ENCODE data around the gene KCNQ1.

KCNQ1 gene

GRCh38 chr11:2453436-2453835 lies 8.6 kb downstream of the KCNQ1 start:
- Histone ChIP-seq H3K4me3 (ENCODE audit: low read depth, low read length) (no peak overlapping the region), H3K27ac (ENCODE audit: low read depth, low read length) (no peak overlapping the region), H3K27me3 (ENCODE audit: control insufficient read depth, insufficient read depth, low read length) (peaks cover 70% of the 10 kb centered on the region), H3K9me3 (ENCODE audit: control insufficient read depth, insufficient read depth, low read length) (no peaks in the 10 kb centered on the region), H3K36me3 (ENCODE audit: control insufficient read depth, insufficient read depth, low read length) (no peaks in the 10 kb centered on the region), H3K9ac (ENCODE audit: low read depth, low read length) (no peak overlapping the region), H3K4me1 (ENCODE audit: control insufficient read depth, insufficient read depth, low read length) (no peaks in the 10 kb centered on the region)

GRCh38 chr11:2458321-2458720 lies 13.5 kb downstream of the KCNQ1 start:
- H3K4me1 ChIP-seq (ENCODE audit: control insufficient read depth, insufficient read depth, low read length) = no peaks in the 10 kb centered on the region
- no peak overlapping the region for H3K27ac ChIP-seq (ENCODE audit: low read depth, low read length)
- no peak overlapping the region for H3K4me3 ChIP-seq (ENCODE audit: low read depth, low read length)
- no peaks in the 10 kb centered on the region for H3K9me3 ChIP-seq (ENCODE audit: control insufficient read depth, insufficient read depth, low read length)
- H3K36me3 ChIP-seq (ENCODE audit: control insufficient read depth, insufficient read depth, low read length) = no peaks in the 10 kb centered on the region
- no peak overlapping the region for H3K9ac ChIP-seq (ENCODE audit: low read depth, low read length)
- peaks cover 38% of the 10 kb centered on the region for H3K27me3 ChIP-seq (ENCODE audit: control insufficient read depth, insufficient read depth, low read length)

GRCh38 chr11:2459016-2459725 lies 14.4 kb downstream of the KCNQ1 start:
- no peaks in the 10 kb centered on the region for H3K9me3 ChIP-seq (ENCODE audit: control insufficient read depth, insufficient read depth, low read length)
- no peaks in the 10 kb centered on the region for H3K36me3 ChIP-seq (ENCODE audit: control insufficient read depth, insufficient read depth, low read length)
- H3K4me3 ChIP-seq (ENCODE audit: low read depth, low read length) = no peak overlapping the region
- no peak overlapping the region for H3K27ac ChIP-seq (ENCODE audit: low read depth, low read length)
- peaks cover 33% of the 10 kb centered on the region for H3K27me3 ChIP-seq (ENCODE audit: control insufficient read depth, insufficient read depth, low read length)
- no peaks in the 10 kb centered on the region for H3K4me1 ChIP-seq (ENCODE audit: control insufficient read depth, insufficient read depth, low read length)
- no peak overlapping the region for H3K9ac ChIP-seq (ENCODE audit: low read depth, low read length)

GRCh38 chr11:2459796-2460531 lies 15.2 kb downstream of the KCNQ1 start:
- Histone ChIP-seq H3K27me3 (ENCODE audit: control insufficient read depth, insufficient read depth, low read length) (peaks cover 26% of the 10 kb centered on the region), H3K36me3 (ENCODE audit: control insufficient read depth, insufficient read depth, low read length) (no peaks in the 10 kb centered on the region), H3K9me3 (ENCODE audit: control insufficient read depth, insufficient read depth, low read length) (no peaks in the 10 kb centered on the region), H3K4me1 (ENCODE audit: control insufficient read depth, insufficient read depth, low read length) (no peaks in the 10 kb centered on the region), H3K27ac (ENCODE audit: low read depth, low read length) (no peak overlapping the region), H3K4me3 (ENCODE audit: low read depth, low read length) (no peak overlapping the region), H3K9ac (ENCODE audit: low read depth, low read length) (no peak overlapping the region)

- Histone ChIP-seq H3K36me3 (ENCODE audit: control insufficient read depth, insufficient read depth, low read length) (no peaks in the 10 kb centered on the region), H3K4me1 (ENCODE audit: control insufficient read depth, insufficient read depth, low read length) (no peaks in the 10 kb centered on the region), H3K9ac (ENCODE audit: low read depth, low read length) (no peak overlapping the region), H3K4me3 (ENCODE audit: low read depth, low read length) (no peak overlapping the region), H3K27me3 (ENCODE audit: control insufficient read depth, insufficient read depth, low read length) (peaks cover 26% of the 10 kb centered on the region), H3K27ac (ENCODE audit: low read depth, low read length) (no peak overlapping the region), H3K9me3 (ENCODE audit: control insufficient read depth, insufficient read depth, low read length) (no peaks in the 10 kb centered on the region)
Observed at GRCh38 chr11:2460540-2461252, 15.9 kb downstream of the KCNQ1 start.

- Histone ChIP-seq H3K4me1 (ENCODE audit: control insufficient read depth, insufficient read depth, low read length) (no peaks in the 10 kb centered on the region), H3K4me3 (ENCODE audit: low read depth, low read length) (no peak overlapping the region), H3K36me3 (ENCODE audit: control insufficient read depth, insufficient read depth, low read length) (no peaks in the 10 kb centered on the region), H3K27ac (ENCODE audit: low read depth, low read length) (no peak overlapping the region), H3K27me3 (ENCODE audit: control insufficient read depth, insufficient read depth, low read length) (peaks cover 26% of the 10 kb centered on the region), H3K9me3 (ENCODE audit: control insufficient read depth, insufficient read depth, low read length) (no peaks in the 10 kb centered on the region), H3K9ac (ENCODE audit: low read depth, low read length) (no peak overlapping the region)
Observed at GRCh38 chr11:2461253-2461955, 16.6 kb downstream of the KCNQ1 start.

GRCh38 chr11:2461956-2462542 lies 17.2 kb downstream of the KCNQ1 start:
- Histone ChIP-seq H3K9me3 (ENCODE audit: control insufficient read depth, insufficient read depth, low read length) (no peaks in the 10 kb centered on the region), H3K27ac (ENCODE audit: low read depth, low read length) (no peak overlapping the region), H3K36me3 (ENCODE audit: control insufficient read depth, insufficient read depth, low read length) (no peaks in the 10 kb centered on the region), H3K9ac (ENCODE audit: low read depth, low read length) (no peak overlapping the region), H3K4me1 (ENCODE audit: control insufficient read depth, insufficient read depth, low read length) (no peaks in the 10 kb centered on the region), H3K4me3 (ENCODE audit: low read depth, low read length) (no peak overlapping the region), H3K27me3 (ENCODE audit: control insufficient read depth, insufficient read depth, low read length) (peaks cover 24% of the 10 kb centered on the region)

GRCh38 chr11:2462543-2462985 lies 17.8 kb downstream of the KCNQ1 start:
- H3K4me3 ChIP-seq (ENCODE audit: low read depth, low read length) = no peak overlapping the region
- H3K27ac ChIP-seq (ENCODE audit: low read depth, low read length) = no peak overlapping the region
- peaks cover 19% of the 10 kb centered on the region for H3K27me3 ChIP-seq (ENCODE audit: control insufficient read depth, insufficient read depth, low read length)
- H3K9me3 ChIP-seq (ENCODE audit: control insufficient read depth, insufficient read depth, low read length) = no peaks in the 10 kb centered on the region
- H3K4me1 ChIP-seq (ENCODE audit: control insufficient read depth, insufficient read depth, low read length) = no peaks in the 10 kb centered on the region
- no peak overlapping the region for H3K9ac ChIP-seq (ENCODE audit: low read depth, low read length)
- H3K36me3 ChIP-seq (ENCODE audit: control insufficient read depth, insufficient read depth, low read length) = no peaks in the 10 kb centered on the region

- Histone ChIP-seq H3K4me3 (ENCODE audit: low read depth, low read length) (no peak overlapping the region), H3K9ac (ENCODE audit: low read depth, low read length) (no peak overlapping the region), H3K27ac (ENCODE audit: low read depth, low read length) (no peak overlapping the region), H3K36me3 (ENCODE audit: control insufficient read depth, insufficient read depth, low read length) (no peaks in the 10 kb centered on the region), H3K27me3 (ENCODE audit: control insufficient read depth, insufficient read depth, low read length) (peaks cover 13% of the 10 kb centered on the region), H3K9me3 (ENCODE audit: control insufficient read depth, insufficient read depth, low read length) (no peaks in the 10 kb centered on the region), H3K4me1 (ENCODE audit: control insufficient read depth, insufficient read depth, low read length) (no peaks in the 10 kb centered on the region)
Observed at GRCh38 chr11:2462986-2463765, 18.4 kb downstream of the KCNQ1 start.

- H3K4me3 ChIP-seq (ENCODE audit: low read depth, low read length) = no peak overlapping the region
- peaks cover 13% of the 10 kb centered on the region for H3K27me3 ChIP-seq (ENCODE audit: control insufficient read depth, insufficient read depth, low read length)
- no peaks in the 10 kb centered on the region for H3K36me3 ChIP-seq (ENCODE audit: control insufficient read depth, insufficient read depth, low read length)
- H3K27ac ChIP-seq (ENCODE audit: low read depth, low read length) = no peak overlapping the region
- no peaks in the 10 kb centered on the region for H3K9me3 ChIP-seq (ENCODE audit: control insufficient read depth, insufficient read depth, low read length)
- no peaks in the 10 kb centered on the region for H3K4me1 ChIP-seq (ENCODE audit: control insufficient read depth, insufficient read depth, low read length)
- H3K9ac ChIP-seq (ENCODE audit: low read depth, low read length) = no peak overlapping the region
Observed at GRCh38 chr11:2463766-2464277, 19.0 kb downstream of the KCNQ1 start.
